ENCODE data around the gene SAP130. TPM values are rescaled to one million over a fixed set of nuclear protein-coding genes. Genes with fewer than 3 reads are reported as not detected.

The SAP130 gene
- total RNA-seq, 1 donor from 2014 or later, result 19.8 TPM

DNA sequence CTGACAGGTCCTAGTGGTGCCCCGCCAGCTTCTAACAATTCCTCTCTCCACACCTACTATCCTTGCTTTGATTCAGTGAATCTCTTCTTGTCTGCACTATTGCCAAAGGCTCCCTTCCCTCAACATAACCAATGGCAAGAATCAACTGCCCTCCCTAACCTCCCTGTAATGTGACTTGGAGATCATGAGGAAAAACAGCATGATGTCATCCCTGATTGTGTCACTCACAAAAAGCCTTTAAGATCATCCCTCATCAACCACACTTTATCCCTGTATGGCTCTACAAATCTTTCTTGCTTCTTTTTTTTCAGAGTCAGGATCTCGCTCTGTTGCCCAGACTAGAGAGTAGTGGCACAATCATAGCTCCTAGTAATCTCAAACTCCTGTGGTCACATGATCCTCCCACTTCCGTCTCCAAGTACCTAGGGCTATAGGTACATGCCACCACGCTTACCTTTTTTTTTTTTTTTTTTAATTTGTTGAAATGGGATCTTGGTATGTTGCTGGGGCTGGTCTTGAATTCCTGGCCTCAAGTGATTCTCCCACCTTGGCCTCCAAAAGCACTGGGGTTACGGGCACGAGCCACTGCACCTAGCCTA, 19.7 kb downstream of the SAP130 start:
- no peak overlapping the region for H3K27ac ChIP-seq
- no peaks in the 10 kb centered on the region for H3K27me3 Mint-ChIP-seq (ENCODE audit: insufficient read depth, low read depth)
- H3K4me1 Mint-ChIP-seq, result no peaks in the 10 kb centered on the region
- no peaks in the 10 kb centered on the region for H3K27me3 ChIP-seq
- H3F3A ChIP-seq (ENCODE audit: low read depth), result no peaks in the 10 kb centered on the region
- H3K36me3 Mint-ChIP-seq, result peaks cover 43% of the 10 kb centered on the region
- H3K4me1 ChIP-seq, result no peaks in the 10 kb centered on the region
- H2AFZ ChIP-seq (replicated peaks), result no peak overlapping the region
- no peak overlapping the region for H3K4me3 Mint-ChIP-seq
- no peaks in the 10 kb centered on the region for H3K79me2 ChIP-seq (ENCODE audit: low read depth)
- no peak overlapping the region for H3K27ac Mint-ChIP-seq
- TF ChIP-seq, protein P1, sequence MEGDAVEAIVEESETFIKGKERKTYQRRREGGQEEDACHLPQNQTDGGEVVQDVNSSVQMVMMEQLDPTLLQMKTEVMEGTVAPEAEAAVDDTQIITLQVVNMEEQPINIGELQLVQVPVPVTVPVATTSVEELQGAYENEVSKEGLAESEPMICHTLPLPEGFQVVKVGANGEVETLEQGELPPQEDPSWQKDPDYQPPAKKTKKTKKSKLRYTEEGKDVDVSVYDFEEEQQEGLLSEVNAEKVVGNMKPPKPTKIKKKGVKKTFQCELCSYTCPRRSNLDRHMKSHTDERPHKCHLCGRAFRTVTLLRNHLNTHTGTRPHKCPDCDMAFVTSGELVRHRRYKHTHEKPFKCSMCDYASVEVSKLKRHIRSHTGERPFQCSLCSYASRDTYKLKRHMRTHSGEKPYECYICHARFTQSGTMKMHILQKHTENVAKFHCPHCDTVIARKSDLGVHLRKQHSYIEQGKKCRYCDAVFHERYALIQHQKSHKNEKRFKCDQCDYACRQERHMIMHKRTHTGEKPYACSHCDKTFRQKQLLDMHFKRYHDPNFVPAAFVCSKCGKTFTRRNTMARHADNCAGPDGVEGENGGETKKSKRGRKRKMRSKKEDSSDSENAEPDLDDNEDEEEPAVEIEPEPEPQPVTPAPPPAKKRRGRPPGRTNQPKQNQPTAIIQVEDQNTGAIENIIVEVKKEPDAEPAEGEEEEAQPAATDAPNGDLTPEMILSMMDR (IDR thresholded peaks at IDR 0.05), result no peak
- TF ChIP-seq EZH2 (IDR thresholded peaks at IDR 0.05) (no peak), EZH2phosphoT487 (IDR thresholded peaks at IDR 0.05) (no peak)
- no peak overlapping the region for H3K9ac ChIP-seq
- no peak for DNase-seq (ENCODE audit: low spot score)
- no peak overlapping the region for H3K4me3 ChIP-seq
- no peaks in the 10 kb centered on the region for H3K9me3 ChIP-seq (ENCODE audit: low read depth)
- H4K20me1 ChIP-seq (ENCODE audit: low read depth), result peaks cover 10% of the 10 kb centered on the region
- H3K4me2 ChIP-seq, result no peak overlapping the region
- no peaks in the 10 kb centered on the region for H3K9me3 Mint-ChIP-seq
- H3K36me3 ChIP-seq, result peaks cover 26% of the 10 kb centered on the region

DNA sequence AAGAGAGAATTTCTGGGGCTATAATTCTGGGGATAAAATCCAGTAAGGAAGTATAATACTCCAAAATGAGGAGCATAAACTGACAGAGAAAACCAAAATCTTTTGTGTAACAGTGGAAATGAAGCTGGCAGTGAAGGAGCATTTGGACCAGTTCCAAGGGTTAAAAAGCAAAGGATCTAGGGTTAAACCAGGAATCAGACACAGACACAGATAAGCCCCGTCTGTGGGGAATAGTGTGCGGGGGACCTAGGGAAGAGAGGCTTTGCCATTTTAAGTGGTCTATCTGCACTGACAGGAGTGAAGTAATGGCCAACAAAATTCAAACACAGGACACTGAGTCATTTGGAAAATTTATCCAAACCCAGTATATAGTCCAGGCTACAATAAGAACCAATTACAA, 23.4 kb downstream of the SAP130 start:
- Histone ChIP-seq H3K79me2 (ENCODE audit: low read depth) (no peaks in the 10 kb centered on the region), H2AFZ (replicated peaks) (no peak overlapping the region), H3K4me2 (no peak overlapping the region), H3K4me1 (no peaks in the 10 kb centered on the region), H3K36me3 (peaks cover 10% of the 10 kb centered on the region), H3K27me3 (no peaks in the 10 kb centered on the region), H4K20me1 (ENCODE audit: low read depth) (peaks cover 15% of the 10 kb centered on the region), H3K27ac (no peak overlapping the region), H3K4me3 (no peak overlapping the region), H3K9ac (no peak overlapping the region), H3F3A (ENCODE audit: low read depth) (no peaks in the 10 kb centered on the region), H3K9me3 (ENCODE audit: low read depth) (no peaks in the 10 kb centered on the region)
- peaks cover 35% of the 10 kb centered on the region for H3K36me3 Mint-ChIP-seq
- no peaks in the 10 kb centered on the region for H3K9me3 Mint-ChIP-seq
- TF ChIP-seq, protein P1 (IDR thresholded peaks at IDR 0.05), result no peak
- TF ChIP-seq EZH2 (IDR thresholded peaks at IDR 0.05) (no peak), EZH2phosphoT487 (IDR thresholded peaks at IDR 0.05) (no peak)
- no peak overlapping the region for H3K4me3 Mint-ChIP-seq
- no peaks in the 10 kb centered on the region for H3K27me3 Mint-ChIP-seq (ENCODE audit: insufficient read depth, low read depth)
- H3K4me1 Mint-ChIP-seq, result no peaks in the 10 kb centered on the region
- H3K27ac Mint-ChIP-seq, result no peak overlapping the region
- no peak for DNase-seq (ENCODE audit: low spot score)

DNA sequence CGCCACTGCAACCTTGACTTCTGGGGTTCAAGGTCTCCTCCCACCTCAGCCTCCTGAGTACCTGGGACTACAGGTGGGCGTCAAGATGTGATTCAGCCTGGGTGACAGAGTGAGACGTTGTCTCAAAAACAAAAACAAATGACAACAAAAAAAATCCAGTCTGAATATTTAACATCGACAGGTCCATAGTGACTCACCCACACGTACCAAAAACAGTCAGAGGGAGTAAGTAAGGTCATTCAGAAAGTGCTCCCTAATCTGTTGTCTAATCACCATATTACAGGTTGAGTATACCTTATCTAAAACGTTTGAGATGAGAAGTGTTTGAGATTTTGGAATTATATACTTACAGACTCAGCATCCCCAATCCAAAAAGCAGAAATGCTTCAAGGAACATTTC, 24.4 kb downstream of the SAP130 start:
- no peaks in the 10 kb centered on the region for H3K27me3 Mint-ChIP-seq (ENCODE audit: insufficient read depth, low read depth)
- H3K4me3 Mint-ChIP-seq, result no peak overlapping the region
- H3K27ac Mint-ChIP-seq, result no peak overlapping the region
- Histone ChIP-seq H3F3A (ENCODE audit: low read depth) (no peaks in the 10 kb centered on the region), H3K4me2 (no peak overlapping the region), H3K27ac (no peak overlapping the region), H3K36me3 (peaks cover 10% of the 10 kb centered on the region), H3K79me2 (ENCODE audit: low read depth) (no peaks in the 10 kb centered on the region), H4K20me1 (ENCODE audit: low read depth) (peaks cover 18% of the 10 kb centered on the region), H3K27me3 (no peaks in the 10 kb centered on the region), H2AFZ (replicated peaks) (no peak overlapping the region), H3K4me3 (no peak overlapping the region), H3K9me3 (ENCODE audit: low read depth) (no peaks in the 10 kb centered on the region), H3K9ac (no peak overlapping the region), H3K4me1 (no peaks in the 10 kb centered on the region)
- H3K36me3 Mint-ChIP-seq, result peaks cover 33% of the 10 kb centered on the region
- no peaks in the 10 kb centered on the region for H3K4me1 Mint-ChIP-seq
- no peaks in the 10 kb centered on the region for H3K9me3 Mint-ChIP-seq
- DNase-seq (ENCODE audit: low spot score), result no peak
- TF ChIP-seq, protein P1 (IDR thresholded peaks at IDR 0.05), result no peak
- TF ChIP-seq EZH2 (IDR thresholded peaks at IDR 0.05) (no peak), EZH2phosphoT487 (IDR thresholded peaks at IDR 0.05) (no peak)
